T-helper 22 cell (primary cell): ENCODE results near the gene MPHOSPH9.

Experiments
- DNase-seq: peaks from one replicate; pipeline ENCODE4 v3.0.0-alpha.2; 2020; ENCODE audit warnings: low read depth

The MPHOSPH9 gene, protein sequence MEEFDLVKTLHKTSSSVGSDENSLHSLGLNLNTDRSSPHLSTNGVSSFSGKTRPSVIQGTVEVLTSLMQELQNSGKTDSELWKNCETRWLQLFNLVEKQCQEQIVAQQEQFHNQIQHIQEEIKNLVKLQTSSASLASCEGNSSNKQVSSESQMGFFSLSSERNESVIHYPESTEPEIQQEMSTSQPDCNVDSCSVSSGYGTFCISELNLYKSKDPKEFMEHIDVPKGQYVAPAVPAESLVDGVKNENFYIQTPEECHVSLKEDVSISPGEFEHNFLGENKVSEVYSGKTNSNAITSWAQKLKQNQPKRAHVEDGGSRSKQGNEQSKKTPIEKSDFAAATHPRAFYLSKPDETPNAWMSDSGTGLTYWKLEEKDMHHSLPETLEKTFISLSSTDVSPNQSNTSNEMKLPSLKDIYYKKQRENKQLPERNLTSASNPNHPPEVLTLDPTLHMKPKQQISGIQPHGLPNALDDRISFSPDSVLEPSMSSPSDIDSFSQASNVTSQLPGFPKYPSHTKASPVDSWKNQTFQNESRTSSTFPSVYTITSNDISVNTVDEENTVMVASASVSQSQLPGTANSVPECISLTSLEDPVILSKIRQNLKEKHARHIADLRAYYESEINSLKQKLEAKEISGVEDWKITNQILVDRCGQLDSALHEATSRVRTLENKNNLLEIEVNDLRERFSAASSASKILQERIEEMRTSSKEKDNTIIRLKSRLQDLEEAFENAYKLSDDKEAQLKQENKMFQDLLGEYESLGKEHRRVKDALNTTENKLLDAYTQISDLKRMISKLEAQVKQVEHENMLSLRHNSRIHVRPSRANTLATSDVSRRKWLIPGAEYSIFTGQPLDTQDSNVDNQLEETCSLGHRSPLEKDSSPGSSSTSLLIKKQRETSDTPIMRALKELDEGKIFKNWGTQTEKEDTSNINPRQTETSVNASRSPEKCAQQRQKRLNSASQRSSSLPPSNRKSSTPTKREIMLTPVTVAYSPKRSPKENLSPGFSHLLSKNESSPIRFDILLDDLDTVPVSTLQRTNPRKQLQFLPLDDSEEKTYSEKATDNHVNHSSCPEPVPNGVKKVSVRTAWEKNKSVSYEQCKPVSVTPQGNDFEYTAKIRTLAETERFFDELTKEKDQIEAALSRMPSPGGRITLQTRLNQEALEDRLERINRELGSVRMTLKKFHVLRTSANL

DNA sequence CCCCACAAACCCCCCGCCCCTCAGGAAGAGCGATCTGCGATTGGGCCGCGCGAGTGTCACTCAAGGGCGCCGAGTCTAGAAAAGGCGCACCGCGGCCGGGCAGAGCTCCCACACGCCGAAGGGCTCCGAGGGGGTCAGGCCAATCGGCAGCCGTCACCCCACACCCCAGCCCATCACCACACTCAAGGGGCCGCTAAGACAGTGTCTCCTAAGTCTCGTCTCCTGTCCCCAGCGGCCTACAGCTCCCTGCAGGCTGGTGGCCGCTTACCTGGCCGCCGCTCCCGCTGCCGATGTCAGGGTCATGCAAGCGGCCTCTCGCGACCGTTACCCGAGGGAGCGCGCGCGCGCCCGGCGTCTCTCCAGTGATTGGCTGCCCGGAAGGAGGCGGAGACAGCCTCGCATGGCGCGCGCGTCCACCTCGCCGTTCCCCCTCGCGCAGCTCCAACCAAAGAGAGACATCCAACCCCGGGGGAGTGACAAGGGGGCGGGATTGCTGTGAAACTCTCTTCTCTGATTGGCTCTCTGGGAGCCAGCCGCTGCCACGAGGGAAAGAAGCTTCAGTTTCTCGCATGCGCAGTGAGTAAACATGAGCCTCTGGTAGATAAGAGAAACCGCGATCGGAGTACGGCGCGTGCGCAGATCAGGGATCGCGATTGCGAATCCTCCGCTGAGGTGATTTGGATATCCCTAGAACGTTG lies at the start of gene MPHOSPH9, which contains the start of gene MTRFR:
Gene MPHOSPH9 (minus strand): TSS at position 335 of the 698 bp plus-strand sequence. CDS start 2,777 bp downstream, outside the sequence.
Gene MTRFR (plus strand): TSS at position 630 of the 698 bp plus-strand sequence. CDS start 20,239 bp downstream, outside the sequence.
- peak; percentile 99 for DNase-seq

DNA sequence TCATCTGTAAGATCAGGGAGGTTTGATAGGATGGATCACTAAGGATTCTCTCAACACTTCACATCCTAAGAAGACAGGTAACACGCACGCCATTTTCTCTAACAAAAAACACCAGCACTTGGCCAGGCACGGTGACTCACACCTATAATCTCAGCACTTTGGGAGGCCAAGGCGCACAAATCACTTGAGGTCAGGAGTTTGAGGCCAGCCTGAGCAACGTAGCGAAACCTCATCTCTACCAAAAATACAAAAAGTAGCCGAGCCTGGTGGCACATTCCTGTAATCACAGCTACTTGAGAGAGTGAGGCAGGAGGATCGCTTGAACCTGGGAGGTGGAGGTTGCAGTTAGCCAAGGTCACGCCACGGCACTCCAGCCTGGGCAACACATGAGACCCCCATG lies 49.2 kb upstream of the MPHOSPH9 start:
- no peak for DNase-seq

DNA sequence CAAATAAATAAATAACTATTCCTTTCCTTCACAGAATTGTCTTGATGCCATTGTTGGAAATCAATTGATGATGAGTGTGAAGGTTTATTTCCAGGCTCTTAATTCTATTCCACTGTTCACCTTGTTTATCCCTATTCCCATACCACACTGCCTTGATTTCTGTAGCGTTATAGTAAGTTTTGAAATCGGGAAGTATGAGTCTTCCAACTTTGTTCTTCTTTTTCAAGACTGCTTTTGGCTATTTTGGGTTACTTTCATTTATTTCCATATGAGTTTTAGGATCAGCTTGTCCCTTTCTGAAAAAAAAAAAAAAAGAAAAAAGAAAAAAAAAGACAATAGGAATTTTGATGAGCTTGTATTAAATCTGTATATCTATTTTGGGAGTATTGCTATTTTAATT lies 48.0 kb upstream of the MPHOSPH9 start:
- no peak for DNase-seq

DNA sequence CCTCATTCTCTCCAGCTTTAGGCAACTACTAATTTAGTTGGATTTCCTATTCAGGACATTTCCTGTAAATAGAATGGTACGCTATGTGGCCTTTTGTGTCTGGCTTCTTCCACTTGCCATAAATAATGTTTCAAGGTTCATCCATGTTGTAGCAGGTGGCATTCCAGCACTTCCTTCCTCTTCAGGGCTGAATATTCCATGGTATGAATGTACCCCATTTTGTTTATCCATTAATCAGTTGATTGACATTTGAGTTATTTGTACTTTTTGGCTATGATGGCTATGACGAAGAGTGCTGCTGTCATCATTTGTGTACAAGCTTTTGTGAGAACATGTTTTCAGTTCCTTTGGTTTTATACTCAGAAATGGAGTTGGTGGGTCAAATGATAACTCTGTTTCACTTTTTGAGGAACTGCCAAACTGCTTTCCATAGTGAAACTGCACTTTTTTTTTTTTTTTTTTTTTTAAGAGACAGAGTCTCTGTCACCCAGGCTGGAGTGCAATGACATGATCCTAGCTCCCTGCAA lies 45.2 kb upstream of the MPHOSPH9 start:
- no peak for DNase-seq

DNA sequence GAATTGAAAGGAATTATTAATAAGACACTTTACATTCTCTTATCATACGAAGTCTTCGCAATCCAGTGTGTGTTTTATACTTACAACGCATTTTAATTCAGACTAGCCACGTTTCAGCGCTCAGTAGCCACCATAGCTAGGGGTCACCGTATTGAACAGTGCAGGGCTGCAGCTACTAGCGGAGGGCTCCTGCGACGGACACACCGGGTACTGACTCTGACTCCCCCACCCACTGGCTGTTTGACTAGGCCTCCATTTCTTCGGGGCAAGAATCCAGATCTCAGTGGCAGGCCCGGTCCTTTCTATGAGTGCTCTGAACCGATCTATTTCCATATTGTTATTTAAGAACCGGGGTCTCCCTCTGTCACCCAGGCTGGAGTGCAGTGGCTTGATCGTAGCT lies 40.2 kb upstream of the MPHOSPH9 start:
- no peak for DNase-seq

DNA sequence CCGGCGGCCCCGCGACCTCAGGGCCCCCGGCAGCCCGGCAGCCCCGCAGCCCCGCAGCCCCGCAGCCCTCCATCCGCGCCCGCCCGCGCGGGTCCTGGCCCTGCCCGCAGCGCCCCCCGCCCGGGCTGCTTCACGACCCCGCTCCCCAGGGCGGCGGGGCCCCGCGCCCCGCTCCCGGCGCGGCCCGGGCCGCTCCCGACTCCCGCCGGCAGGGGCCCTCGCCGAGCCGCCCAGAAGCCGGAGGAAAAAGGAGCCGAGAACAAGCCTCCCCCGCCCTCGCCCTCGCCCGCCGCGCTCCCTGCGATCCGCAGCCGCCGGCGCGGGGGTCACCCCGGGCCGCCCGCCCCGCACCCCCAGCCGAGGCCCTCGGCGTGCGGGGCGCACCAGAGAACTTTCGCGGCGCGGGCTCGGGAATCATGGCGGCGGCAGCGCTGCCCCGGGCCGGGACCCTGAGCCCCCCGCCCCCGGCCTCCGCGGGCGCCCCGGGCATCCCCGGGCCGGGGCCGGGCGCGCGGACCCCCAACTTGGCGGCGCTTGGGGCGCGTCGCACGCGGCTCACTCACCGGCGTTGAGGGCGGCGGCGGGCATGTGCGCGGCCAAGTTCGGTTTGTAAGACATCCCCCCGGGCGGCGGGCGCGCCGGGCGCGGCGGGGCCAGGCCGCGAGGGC lies 38.2 kb upstream of the MPHOSPH9 start:
- peak; percentile 48 for DNase-seq

DNA sequence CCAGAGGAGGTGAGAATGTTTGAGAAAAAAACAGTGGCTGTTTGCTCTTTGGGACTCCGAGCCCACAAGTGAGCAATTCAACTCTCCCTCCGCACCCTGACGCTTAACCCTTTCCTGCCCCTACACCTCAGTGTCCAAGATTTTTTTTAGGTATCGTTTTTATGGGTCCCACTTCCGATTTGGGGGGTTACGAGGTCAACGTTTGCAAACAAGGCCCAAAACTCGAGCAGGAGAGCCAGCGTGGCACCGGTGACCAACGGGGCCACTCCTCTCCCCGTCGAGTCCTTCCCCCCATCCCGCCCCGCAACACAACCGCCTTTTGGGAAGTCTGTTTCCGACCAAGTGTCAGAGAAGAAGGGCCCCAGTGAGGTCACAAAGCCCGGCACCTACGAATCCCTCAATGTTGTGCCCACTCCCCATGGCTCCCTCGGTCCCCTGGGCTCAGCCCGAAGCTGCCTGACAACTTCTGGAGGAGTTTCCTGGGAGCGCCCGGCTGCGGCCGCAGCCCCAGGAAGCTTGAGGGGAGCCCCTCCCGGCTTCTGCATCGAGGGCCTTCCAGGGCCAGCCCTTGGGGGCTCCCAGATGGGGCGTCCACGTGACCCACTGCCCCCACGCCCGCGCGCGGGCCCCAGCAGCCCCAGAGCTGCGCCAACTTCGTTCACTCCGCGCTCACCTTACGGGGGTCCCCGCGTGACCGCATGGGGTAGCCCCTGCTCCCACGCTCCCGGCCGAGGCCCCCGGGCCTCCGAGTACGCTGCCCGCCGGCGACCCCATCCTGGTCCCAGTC lies 37.5 kb upstream of the MPHOSPH9 start:
- DNase-seq = no peak

DNA sequence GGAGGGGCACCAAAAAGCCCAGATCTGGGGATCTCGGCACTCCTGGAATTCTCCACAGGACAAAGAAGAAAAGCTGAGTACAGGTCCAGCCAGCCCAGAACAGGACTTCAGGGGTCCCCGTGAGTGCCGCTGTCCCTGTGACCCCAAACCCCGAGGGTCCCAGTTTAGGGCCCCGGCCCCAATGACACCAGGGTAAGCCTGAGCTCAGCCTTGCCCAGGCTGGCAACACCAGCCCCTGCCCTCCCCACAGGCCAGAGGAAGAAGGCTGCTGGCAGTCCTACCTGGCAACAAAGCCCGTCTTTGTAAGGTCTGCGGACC lies 36.9 kb upstream of the MPHOSPH9 start:
- no peak for DNase-seq

DNA sequence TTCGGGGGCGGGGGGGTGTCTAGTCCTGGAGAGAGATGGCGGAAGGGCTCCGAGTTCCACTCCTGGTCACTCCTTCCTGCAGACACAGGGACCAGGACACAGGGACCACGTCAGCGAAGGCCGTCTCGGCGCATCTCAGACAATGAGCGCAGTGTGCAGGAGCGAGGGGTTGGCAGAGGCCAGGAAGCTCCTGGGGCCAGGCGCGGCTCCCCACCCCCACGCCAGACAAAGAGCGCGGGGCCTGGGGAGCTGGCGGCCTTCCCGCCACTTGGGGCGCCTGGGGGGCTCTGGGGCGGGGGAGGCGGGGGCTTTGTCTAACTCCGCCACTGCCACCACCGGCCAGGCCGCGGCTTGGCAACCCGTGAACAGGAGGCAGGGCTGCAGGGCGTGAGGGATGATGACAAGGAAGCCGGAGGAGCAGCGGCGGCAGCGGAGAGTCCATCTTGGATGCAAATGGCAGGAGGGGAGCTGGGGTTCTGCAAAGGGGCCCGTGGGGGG lies 36.5 kb upstream of the MPHOSPH9 start:
- DNase-seq = no peak

DNA sequence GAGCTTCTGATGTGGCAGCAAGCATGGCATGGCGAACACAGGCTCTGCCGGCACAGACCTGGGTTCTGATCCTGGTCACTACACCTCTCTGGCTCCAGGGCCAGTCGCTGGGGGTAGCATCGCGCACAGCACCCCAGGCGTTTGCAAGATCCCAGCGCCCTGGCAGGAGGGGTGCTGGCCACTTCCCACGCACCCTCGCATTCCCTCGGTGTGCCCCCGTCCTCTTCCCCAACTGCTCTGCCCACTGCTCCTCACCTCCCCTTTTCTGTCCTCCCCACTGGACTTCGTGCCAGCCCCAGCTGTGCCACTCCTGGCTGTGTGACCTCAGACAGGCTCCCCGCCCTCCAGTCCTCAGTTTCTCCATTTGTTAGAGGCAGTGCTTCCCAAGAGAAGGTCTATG lies 35.9 kb upstream of the MPHOSPH9 start:
- no peak for DNase-seq

DNA sequence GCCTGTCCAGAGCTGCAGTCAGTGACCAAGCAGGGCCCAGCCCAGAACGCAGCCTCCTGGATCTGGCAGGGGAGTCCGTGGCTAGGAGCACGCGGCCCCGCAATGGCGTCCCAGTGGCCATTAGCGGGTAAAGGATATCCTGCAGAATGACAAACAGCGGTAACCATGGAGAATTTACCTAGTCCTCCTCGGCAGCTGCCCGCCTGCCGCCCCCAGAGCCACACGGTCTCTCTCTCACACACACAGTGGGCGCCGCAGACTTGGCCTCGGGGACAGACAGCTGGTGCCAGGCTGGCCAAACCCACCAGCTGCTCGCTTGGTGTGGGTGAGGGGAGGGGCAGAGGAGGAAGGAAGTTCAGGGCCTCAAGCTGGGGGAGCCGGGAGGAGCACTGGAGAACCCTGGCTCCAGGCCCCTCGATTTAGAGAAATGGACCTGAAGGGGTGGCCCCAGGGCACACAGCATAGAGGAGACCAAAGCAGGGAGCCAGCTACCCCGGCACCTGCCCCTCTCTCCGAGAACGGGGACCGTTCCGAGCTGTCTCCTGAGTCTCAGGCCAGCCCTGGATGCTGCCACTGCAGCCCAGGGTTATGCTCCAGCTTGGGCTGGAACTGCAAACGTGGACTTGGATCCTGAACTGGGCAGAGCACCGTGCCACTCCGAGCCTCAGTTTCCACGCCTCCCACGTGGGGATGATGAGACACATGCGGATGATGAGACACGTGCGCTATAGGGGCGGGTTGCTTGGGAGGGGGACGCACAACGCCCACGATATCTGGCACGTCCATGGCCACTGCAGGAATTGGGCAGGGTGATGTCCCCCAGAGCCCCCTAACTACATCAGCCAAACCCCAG lies 35.3 kb upstream of the MPHOSPH9 start:
- no peak for DNase-seq

DNA sequence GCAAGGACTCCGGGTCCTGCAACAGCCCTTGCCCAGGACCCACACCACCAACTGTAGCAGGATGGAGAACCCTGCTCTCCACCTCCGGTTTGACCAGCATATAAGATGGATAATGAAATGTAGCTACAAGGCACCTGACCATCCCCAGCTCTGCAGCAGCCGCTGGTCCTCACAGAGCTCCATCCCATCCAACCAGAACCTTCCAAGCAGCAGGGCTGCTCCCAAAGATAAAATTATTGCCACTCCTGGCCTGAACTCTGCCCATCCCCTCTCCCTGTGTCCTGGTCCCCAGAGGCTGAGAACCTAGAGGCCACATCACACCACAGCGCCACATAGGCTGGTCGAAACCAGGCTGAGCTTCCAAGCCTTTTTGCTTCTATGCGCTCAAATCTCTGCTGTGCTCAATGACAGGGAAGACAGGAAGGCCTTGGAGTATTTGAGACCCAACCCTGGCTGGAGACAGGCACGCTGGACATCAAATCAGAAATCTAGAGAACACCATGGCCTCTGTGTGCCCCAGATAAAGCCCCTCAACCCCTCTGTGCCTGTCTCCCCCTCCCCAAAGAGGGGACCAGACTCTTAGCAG lies 34.5 kb upstream of the MPHOSPH9 start:
- no peak for DNase-seq

DNA sequence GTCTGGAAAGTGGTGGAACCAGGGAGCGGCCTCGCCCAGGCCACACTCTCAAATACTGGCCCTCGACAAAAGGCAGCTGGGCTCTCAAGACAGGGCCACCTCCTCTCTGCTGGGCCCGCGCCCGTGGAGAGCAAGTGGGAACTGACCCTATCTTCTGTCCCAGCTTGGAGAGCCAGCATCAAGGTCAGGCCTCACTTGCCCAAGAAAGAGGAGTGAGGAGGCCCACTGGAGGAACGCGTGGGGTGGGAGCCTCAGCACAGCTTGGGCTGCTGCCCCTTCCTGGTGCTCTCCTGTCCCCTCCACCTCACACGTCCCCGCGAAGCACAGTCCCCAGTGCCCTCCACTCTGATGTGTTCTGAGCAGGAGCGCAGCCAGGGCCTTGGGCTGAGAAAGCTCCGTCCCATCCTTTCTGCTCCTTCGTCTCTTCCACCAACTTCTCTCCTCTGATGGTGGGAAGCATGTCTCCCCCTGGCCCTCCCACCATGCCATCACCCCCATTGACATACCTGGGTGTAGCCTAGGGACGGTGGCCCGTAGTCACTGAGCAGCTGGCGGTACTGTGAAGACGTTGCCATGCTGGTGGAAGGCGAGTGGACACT lies 33.8 kb upstream of the MPHOSPH9 start:
- no peak for DNase-seq

DNA sequence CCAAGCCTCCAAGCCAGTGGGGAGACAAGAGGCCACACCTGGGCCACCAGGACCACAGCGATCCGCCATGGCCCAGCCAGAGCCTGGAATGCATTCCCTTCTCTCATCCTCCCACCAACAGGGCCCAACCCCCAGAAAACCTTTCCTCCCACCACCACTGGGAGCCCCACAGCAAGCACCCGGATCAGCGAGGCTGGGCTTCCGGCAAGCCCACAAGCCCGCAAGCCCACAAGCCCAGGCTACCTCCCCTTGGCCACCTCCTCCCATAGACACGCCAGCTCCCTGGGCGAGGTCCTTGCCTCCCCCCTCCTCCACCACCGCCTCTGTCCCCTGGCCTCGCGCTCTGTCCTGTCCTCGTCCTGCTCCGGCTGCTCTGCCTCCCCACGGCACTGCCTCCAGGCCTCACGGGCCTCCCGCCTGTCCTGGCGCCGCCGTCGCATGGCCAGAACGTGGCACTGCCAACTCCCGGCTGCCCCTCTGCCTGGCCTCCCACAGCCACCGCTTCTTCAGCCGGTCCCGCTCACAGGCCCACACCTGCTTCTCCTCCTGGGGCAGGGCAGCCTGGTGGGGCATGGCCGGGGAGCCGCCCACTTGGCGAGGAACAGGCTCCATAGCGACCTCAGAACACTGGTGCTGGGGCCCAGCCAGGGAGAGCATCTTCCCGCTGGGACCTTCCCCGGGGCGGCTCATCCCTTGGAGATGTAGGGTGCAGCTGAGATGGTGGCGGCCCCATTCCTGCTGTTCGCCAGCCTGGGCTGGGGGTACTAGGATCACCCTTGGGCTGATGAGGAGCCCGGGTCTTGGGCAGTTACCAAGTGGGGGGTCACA lies 33.1 kb upstream of the MPHOSPH9 start:
- DNase-seq = no peak

DNA sequence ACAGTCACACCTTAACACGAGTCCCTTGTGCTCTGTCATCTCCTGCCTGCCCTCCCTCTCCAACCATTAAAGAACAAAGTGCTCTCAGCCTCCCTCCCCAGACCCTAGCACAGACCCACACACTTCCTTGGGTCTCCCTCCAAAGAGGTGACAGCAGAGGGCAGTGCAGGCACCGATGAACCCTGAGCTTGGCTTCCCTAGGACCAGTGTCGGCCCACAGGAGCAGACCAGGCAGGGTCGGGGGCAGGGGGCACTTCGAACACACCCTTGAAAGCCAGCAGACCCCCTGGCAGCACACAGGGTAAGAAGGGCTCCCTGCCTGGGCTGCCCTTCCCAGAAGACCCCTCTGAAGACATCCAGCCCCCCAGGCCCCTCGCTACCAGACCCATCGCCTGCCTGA lies 31.7 kb upstream of the MPHOSPH9 start:
- no peak for DNase-seq

DNA sequence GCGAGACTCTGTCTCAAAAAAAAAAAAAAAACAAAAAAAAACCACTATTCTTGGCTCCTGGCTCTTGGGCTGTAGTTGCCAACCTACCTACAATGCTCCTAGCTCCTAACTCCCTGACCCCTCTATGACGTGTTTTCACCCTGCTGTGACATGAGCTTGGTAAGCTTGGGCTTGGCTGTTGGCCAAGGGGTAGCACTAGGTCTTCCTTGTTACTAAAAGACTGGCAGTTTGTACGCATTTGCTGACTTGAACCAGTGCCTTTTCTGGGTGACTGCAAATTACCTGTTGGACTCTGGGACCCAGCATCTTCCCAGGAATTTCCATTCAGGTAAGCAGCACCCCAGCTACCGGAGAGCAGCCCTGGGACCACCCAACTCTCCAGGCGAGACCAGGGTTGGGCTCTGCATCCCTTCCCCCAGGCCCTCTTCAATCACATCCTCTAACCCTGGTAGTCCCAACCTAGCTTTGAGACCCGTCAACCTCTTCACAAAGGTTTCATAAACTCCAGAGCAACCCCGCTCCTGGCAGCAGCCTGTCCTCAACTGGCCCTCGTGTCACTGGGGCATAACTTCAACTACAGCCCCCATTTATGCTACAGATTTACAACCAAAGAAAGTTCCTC lies 30.4 kb upstream of the MPHOSPH9 start:
- DNase-seq = no peak

DNA sequence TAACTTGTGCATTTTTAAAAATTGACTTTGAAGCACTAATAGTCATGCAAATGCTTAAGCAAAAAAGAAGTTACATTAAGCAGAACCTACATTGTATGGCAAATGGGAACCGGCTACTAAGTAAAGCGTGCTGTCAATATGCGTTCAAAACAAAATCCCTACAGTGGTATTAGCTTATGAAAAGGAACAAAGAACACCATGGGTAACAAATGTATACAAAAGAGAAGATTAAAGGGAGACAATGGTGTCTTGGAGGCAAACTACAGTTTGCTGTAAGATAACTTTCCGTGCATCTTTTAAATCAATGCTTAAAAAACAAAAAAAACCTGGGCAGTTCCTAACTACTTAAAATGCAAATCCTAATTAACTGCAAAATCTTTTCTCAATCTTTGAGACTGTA lies 28.3 kb upstream of the MPHOSPH9 start:
- DNase-seq = no peak
